HG02973 (cell line): ENCODE measurements around the gene PADI2.

ENCODE experiments used
- ATAC-seq: cut with Tn5 transposase; IDR thresholded peaks from one replicate; pipeline ENCODE4 v1.9.1; 2021; ENCODE audit warnings: moderate library complexity; ENCODE audit not compliant: unreplicated experiment

Gene PADI2

GRCh38 chr1:17140279-17140678, 21.0 kb upstream of the PADI2 start:
- ATAC-seq, result no peak

- ATAC-seq, result no peak
Measured at GRCh38 chr1:17139637-17140036, 20.4 kb upstream of the PADI2 start.

- ATAC-seq, result no peak
Measured at GRCh38 chr1:17137441-17137840, 18.2 kb upstream of the PADI2 start.

- no peak for ATAC-seq
Measured at GRCh38 chr1:17136936-17137335, 17.7 kb upstream of the PADI2 start.

- ATAC-seq, result no peak
Measured at GRCh38 chr1:17136145-17136544, 16.9 kb upstream of the PADI2 start.

- no peak for ATAC-seq
Measured at GRCh38 chr1:17135530-17135929, 16.3 kb upstream of the PADI2 start.

GRCh38 chr1:17134724-17135123, 15.5 kb upstream of the PADI2 start:
- no peak for ATAC-seq

GRCh38 chr1:17134034-17134433, 14.8 kb upstream of the PADI2 start:
- ATAC-seq, result no peak

- ATAC-seq, result no peak
Measured at GRCh38 chr1:17130138-17130635, 10.9 kb upstream of the PADI2 start.

- no peak for ATAC-seq
Measured at GRCh38 chr1:17128361-17128760, 9.1 kb upstream of the PADI2 start.

- peak; percentile 46 for ATAC-seq
Measured at GRCh38 chr1:17125756-17126237, 6.5 kb upstream of the PADI2 start.

- ATAC-seq, result no peak
Measured at GRCh38 chr1:17123196-17124045, 4.2 kb upstream of the PADI2 start.

GRCh38 chr1:17122521-17123164, 3.4 kb upstream of the PADI2 start:
- no peak for ATAC-seq

GRCh38 chr1:17121881-17122280, 2.6 kb upstream of the PADI2 start:
- ATAC-seq, result no peak

- no peak for ATAC-seq
Measured at GRCh38 chr1:17120962-17121837, 1.9 kb upstream of the PADI2 start.

- no peak for ATAC-seq
Measured at GRCh38 chr1:17120481-17120877, 1.2 kb upstream of the PADI2 start.

GRCh38 chr1:17119773-17120480, 676 bp upstream of the PADI2 start:
- no peak for ATAC-seq

GRCh38 chr1:17118706-17119075, 560 bp downstream of the PADI2 start:
- no peak for ATAC-seq

- ATAC-seq, result no peak
Measured at GRCh38 chr1:17118268-17118667, 983 bp downstream of the PADI2 start.

GRCh38 chr1:17117451-17118265, 1.6 kb downstream of the PADI2 start:
- no peak for ATAC-seq
